NCI-H2171 treated with DMSO at 0.1 percent for 48 hours (cell line): ENCODE results near the gene SASS6.
A peak's percentile ranks its signal among the peaks of the same experiment; 100 is the strongest.

Experiments used
- DNase-seq: peaks from one replicate; lab custom pipeline; 2025; lab: John Stamatoyannopoulos, UW

Gene SASS6

GRCh38 chr1:100132566-100133477 is at the start of gene SASS6, which contains the start of gene TRMT13:
TSS of gene SASS6 (minus strand) at chr1:100132930. CDS start at chr1:100132814, 116 bp downstream.
TSS of gene TRMT13 (plus strand) at chr1:100133163. CDS start at chr1:100133169, 6 bp downstream.
- peak; percentile 99 for DNase-seq

DNA sequence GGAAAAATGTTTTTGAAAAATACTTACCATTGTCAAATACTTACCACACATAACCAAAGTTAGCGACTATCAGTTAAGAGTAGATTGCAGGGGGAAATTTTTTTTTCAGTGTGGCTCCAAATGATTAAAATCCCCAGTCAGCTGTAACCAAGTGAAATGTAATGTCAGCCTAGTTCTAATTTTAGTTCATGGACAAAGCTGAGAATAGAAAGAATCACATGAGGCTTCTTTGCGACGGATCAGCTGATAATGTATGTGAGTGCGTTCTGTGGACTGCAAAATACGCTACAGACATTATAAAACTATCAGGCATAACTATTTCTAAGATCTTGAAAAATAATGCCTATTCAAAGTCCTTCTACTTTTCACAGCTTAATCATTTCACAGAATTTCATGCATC is 45.4 kb upstream of the SASS6 start, which contains the start of gene LRRC39:
TSS of gene LRRC39 (minus strand) at position 166 of the 400 bp plus-strand sequence. CDS start 9,740 bp downstream, outside the sequence.
- no peak for DNase-seq

DNA sequence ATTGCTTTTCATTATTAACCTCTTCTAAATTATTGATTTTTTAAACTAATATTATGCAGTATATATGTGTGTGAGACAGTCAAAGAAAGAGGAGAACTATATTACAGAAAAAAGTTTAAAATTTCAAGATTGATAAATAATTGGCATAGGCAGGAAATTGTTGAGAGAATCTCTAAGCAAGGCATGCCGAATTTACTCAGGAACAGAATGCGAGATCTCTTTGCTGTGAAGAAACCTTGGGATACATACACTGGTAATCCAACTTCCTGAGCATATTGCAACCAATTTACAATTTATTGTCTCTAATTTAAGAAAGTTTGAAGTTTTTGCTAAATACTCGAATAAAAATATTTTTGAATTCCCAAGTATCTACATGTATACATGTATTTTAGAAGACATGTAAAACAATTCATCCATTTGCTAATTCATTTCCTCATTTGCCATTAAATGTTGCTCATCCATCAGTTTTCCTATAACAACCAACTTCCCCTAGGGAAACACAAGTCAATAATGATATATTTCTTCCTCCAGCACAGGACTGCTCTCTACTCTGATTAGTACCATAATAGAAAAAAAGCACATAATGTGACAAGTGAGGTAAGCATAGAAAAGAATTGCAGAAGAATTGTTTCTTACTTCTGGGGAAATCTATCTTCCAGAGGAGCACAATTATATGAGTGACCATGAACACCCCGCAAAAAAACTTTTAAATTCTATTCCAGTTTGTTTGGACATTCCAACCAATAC is 44.7 kb upstream of the SASS6 start:
- no peak for DNase-seq

DNA sequence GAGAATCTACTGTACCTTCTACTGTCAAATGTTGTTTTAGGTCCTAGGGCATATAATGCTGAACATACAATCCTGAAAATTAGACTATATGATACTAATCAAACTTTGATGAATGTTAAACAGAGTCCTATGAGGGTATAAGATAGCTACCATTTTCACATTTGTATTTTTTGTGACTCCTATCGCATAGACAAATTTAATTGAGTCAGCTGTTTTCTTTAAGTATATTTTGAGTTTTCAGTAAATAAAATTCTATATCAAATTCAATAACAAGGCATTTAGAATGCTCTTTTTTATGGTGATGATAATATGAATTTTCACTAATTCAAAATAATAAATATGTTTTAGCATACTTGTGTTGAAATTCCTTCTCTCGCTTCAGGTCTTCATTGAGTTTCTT is 35.3 kb upstream of the SASS6 start:
- DNase-seq: no peak

DNA sequence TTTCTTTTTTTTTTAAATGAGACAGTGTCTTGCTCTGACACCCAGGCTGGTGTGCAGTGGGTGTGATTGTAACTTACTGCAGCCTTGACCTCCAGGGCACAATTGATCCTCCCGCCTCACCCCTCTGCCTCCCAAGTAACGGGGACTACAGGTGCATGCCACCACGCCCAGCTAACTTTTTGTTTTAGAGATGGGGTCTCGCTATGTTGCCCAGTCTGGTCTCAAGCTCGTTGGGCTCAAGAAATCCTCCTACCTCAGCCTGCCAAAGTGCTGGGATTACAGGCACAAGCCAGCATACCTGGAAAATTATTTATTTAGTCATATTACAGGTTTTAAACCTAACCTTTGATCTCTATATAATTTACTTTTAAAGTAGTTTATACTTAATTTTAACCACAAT is 32.0 kb upstream of the SASS6 start:
- DNase-seq: no peak

DNA sequence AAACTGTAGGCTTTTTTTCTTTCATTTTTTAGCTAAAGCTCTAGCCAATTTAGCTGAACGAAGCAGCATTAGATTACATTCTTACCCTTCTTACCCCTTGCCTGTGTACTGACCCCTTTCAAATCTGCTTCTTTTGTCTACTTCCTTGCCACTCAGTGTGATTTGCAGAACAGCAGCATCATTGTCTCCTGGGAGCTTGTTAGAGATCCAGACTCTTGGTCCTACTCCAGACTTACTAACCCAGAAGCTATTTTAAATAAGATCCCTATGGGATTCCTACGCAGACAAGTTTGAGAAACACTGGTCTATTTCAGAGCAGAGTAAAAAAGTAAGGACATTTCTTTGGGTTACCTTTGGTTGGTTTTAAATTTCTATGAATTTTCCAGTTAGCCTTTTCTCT is 31.5 kb upstream of the SASS6 start:
- peak; percentile 54 for DNase-seq

DNA sequence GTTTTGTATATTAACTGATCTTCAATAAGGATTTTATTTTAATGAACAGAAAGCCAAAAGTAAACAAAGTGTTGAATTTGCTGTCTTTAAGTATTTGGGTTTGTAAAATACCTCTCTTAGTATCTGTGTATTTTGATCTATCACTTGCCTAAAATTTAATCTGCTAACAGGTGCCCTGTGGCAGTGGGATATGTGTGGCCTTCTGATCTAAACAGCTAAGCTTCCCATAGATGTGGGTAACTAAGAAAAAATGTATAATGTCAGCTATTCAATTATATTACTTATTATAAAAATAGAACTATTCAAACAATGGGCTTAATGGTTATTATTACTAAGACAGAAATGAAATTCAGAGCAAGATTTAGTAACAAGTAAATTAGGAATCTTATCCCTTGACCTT is 30.2 kb upstream of the SASS6 start:
- DNase-seq: no peak

GRCh38 chr1:100152271-100152670 is 19.5 kb upstream of the SASS6 start:
- DNase-seq: no peak

GRCh38 chr1:100151679-100152078 is 18.9 kb upstream of the SASS6 start:
- DNase-seq: no peak

GRCh38 chr1:100147875-100148274 is 15.1 kb upstream of the SASS6 start:
- DNase-seq: no peak

GRCh38 chr1:100146958-100147357 is 14.2 kb upstream of the SASS6 start:
- DNase-seq: no peak

DNA sequence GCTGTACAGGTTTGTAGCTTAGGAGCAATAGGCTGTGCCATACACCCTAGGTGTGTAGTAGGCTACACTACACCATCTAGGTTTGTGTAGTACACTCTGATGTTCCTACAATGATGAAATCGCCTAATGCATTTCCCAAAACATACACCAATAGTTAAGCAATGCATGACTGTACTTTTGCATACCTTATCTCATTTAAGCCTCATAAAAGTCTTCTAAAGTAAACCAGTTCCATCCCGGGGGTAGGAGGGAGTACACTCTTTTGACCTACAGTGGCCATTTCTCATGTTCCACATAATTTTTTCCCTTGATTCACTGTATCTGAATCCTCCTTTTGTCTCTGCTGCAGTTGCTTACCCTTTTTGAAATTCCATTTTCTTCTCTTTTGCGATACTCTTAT is 12.4 kb upstream of the SASS6 start:
- DNase-seq: no peak

GRCh38 chr1:100142343-100142742 is 9.6 kb upstream of the SASS6 start:
- DNase-seq: no peak

DNA sequence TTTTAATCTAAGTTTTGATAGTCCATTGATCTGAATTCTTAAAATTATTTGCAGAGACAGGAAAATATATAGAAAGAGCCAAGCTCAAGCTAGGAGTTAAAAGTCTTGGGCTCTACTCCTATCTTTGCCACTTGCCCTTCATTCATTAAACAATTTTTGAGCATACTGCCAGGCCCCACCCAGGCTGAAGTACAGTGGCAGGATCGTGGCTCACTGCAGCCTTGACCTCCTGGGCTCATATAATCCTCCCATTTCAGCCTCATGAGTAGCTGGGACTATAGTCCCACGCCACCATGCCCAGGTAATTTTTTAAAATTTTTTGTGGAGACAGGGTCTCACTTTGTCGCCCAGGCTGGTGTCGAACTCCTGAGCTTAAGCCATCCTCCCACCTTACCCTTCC is 8.5 kb upstream of the SASS6 start:
- no peak for DNase-seq

DNA sequence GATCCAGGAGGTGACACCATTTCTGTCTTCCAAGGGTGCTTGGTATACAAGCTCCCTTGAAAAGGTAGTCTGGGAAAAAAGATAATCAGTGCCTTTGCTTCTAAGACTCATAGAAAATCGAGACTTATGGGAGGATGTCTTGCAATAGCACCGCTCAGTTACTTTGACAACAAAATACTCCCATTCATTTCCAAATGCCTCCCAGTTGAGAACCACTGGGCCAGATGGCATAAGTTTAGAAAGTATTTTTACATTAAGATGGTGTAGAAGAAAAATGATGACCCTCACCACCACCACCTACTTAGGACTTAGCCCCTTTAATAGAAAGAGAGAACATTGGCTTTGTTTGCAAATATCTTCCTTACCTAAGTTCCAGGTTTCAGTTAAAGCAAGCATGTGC is 4.9 kb upstream of the SASS6 start:
- DNase-seq: no peak

GRCh38 chr1:100134872-100135271 is 2.1 kb upstream of the SASS6 start:
- no peak for DNase-seq

GRCh38 chr1:100131623-100132022 is 1.1 kb downstream of the SASS6 start:
- no peak for DNase-seq

- DNase-seq: no peak
These were observed 2.1 kb downstream of the SASS6 start for GRCh38 chr1:100130552-100131077.

DNA sequence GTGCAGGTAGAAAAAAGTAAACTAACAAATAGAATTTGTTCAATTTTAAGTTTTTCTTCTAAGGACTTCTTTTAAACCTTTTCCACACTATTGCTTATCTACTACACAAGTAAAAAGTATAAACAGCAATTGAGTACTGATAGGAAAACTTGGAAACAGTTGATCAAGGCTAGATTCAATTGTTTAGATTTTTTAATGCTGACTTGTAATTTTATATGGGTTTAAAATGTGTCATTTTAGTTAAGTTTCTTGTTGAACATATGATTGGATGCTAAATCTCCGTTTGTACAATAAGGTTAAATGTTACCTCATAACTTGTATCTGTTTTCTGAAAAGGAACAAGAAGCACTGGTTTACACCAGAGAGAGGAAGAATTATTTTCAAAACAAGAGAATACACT is 5.5 kb downstream of the SASS6 start:
- DNase-seq: no peak

DNA sequence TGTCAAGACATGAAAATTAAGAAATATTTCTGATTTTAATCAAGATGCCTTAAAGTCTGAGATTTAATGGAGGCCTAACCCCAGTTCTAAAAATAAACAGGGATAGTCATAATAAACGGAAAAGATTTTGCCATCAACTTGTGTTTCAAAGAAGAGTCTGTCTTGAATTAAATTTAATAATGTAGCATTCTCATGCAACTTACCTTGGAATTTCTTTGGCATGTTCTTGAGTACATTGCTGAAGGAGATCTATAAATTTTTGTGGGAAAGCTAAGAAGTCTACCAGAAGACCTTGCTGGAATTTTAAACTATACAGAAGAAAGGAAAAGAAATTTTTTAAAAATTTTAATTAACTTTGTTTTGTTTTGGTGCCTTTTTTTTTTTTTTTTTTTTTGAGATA is 10.6 kb downstream of the SASS6 start:
- no peak for DNase-seq

DNA sequence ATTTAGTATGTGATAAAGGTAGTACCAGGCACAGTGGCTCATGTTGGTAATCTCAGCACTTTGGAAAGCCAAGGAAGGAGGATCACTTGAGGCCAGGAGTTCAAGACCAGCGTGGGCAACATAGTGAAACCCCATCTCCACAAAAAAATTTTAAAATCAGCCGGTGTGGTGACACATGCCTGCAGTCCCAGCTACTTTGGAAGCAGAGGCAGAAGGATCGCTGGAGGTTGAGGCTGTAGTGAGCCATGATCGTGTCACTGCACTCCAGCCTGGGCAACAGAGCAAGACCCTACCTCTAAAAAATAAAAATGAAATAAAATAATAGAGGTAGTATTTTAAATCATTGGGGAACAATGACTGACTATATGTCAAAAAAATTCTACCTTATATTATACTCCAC is 17.2 kb downstream of the SASS6 start:
- no peak for DNase-seq

GRCh38 chr1:100109554-100110066 is 23.1 kb downstream of the SASS6 start:
- no peak for DNase-seq

- DNase-seq: no peak
These were observed 25.0 kb downstream of the SASS6 start for GRCh38 chr1:100107696-100108095.
